GM12891 (cell line): ENCODE measurements around the gene PRDX1.

Experiments used
- PAX5 ChIP-seq: IDR thresholded peaks from 2 replicates; pipeline ENCODE4 v1.6.1; 2011; ENCODE audit warnings: low read length, moderate library complexity, mild to moderate bottlenecking; ENCODE audit not compliant: insufficient read depth, severe bottlenecking
- POLR2A ChIP-seq: IDR thresholded peaks from 2 replicates; pipeline ENCODE4 v1.6.1; 2011; ENCODE audit warnings: low read depth, low read length, control low read depth
- POLR2AphosphoS5 ChIP-seq: IDR thresholded peaks from 2 replicates; pipeline ENCODE4 v1.6.1; 2011; ENCODE audit warnings: low read depth, low read length, control low read depth
- POU2F2 ChIP-seq: IDR thresholded peaks from 2 replicates; pipeline ENCODE4 v1.6.1; 2011; ENCODE audit warnings: low read depth, mild to moderate bottlenecking, control low read depth, low read length, moderate library complexity
- SPI1 ChIP-seq: IDR thresholded peaks from 2 replicates; pipeline ENCODE4 v1.6.1; 2011; ENCODE audit warnings: low read depth, low read length, control low read depth
- TAF1 ChIP-seq: IDR thresholded peaks from 2 replicates; pipeline ENCODE4 v1.6.1; 2011; ENCODE audit warnings: low read depth, low read length, control low read depth

GRCh38 chr1:45516036-45516435 lies 5.6 kb downstream of the PRDX1 start:
- TF ChIP-seq POLR2A (no peak), POLR2AphosphoS5 (no peak), TAF1 (no peak), SPI1 (no peak), POU2F2 (no peak), PAX5 (no peak)
